GM23248 (cell line): ENCODE data around the gene APOA4.

ENCODE experiments used
- EZH2 ChIP-seq: fragments of 200-600 bp; sonication (generic); IDR thresholded peaks from 2 replicates; pipeline ENCODE4 v1.6.1; 2018; ENCODE audit warnings: antibody characterized with exemption, mild to moderate bottlenecking; ENCODE audit not compliant: insufficient read depth, poor library complexity, severe bottlenecking
- EZH2phosphoT487 ChIP-seq: fragments of 200-600 bp; sonication (generic); IDR thresholded peaks from 2 replicates; pipeline ENCODE4 v1.6.1; 2018; ENCODE audit warnings: antibody characterized with exemption, moderate library complexity, mild to moderate bottlenecking, low read depth; ENCODE audit not compliant: insufficient read depth

DNA sequence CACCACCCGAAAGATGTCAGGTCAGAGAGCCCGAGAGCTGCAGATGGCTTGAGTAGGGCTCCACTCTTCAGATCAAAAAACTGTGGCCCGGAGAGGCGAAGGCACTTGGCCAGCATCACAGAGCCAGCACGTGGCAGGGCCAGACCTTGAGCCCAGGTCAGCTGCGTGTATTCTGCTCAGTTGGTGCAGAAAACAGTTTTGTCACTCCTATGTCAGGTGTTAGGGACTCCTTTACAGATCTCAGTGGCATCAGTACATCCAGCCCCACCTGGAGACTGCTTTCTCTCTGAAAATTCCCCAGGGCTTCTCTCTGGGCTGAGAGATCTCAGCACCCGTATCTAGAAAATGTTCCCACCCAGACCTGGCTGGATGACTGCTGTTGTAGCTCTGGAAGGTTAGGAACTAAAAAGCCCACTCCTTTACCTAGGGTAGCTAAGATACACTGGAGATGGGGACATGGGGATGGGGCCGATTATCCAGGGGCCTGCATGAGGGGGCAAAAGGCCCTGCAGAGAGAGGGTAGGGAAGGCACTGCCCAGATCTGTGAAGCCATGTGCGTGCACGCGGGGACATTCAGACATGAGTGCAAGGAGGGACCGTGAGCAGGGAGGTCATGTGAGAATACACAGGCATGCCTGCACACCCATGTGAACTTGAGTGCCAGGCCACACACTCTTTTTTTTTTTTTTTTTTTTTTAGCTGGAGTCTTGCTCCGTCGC, 10.9 kb upstream of the APOA4 start:
- TF ChIP-seq EZH2 (no peak), EZH2phosphoT487 (no peak)
